Stimulated activated CD4-positive, alpha-beta T cell treated with anti-CD3 and anti-CD28 coated beads, Interleukin-12 subunit alpha, Interleukin-12 subunit beta, amount 100 ng/mL, for 48 hours (primary cell): ENCODE data around the gene CFC1.
"Not testable (repeated sequence)": the region's sequence is repeated elsewhere in the genome, so short reads cannot be mapped to it uniquely, and the experiment has no call there.

Source experiments
- DNase-seq, 3 donors: peaks; one replicate each; pipeline ENCODE4 v3.0.0-alpha.2; 2020; ENCODE audit warnings: low read depth in 2 of 3, low spot score in 1 of 3

The CFC1 gene

GRCh38 chr2:130599393-130599792, at the start of gene CFC1:
Gene CFC1 (minus strand): TSS chr2:130599575. CDS start chr2:130599287, 288 bp downstream.
- DNase-seq: not testable (repeated sequence)

GRCh38 chr2:130641688-130642087, 42.3 kb upstream of the CFC1 start:
- DNase-seq: not testable (repeated sequence)

- DNase-seq: not testable (repeated sequence)
Observed at GRCh38 chr2:130638973-130639372, 39.6 kb upstream of the CFC1 start.

DNA sequence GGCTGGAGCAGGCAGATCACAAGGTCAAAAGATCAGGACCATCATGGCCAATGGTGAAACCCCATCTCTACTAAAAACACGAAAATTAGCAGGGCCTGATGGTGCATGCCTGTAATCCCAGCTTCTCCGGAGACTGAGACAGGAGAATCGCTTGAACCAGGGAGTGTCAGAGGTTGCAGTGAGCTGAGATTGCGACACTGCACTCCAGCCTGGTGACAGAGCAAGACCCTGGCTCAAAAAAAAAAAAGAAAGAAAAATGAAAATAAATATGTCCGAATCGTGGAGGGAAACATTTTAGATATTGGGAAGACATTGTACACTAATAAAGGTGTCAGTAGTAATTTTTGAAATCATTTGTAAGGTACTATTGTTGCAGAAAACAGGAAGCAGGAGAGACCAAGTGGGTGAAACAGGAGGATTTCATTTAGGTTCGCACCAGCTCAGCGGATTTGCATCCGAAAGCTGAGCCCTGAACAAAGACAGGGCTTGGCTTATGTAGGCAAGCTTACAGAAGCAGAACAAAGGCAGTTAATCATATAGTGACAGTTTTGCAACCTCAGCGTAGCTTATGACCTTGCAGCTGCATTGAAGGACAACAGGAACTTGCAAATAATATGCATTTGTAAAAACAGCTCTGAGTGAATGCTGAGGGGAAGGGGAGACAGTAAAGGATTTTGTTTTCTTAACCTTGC, 29.6 kb upstream of the CFC1 start:
- not testable (repeated sequence) for DNase-seq

GRCh38 chr2:130611140-130611539, 11.8 kb upstream of the CFC1 start, which contains the start of gene POTEJ:
Gene POTEJ (plus strand): TSS chr2:130611440. CDS start chr2:130611533, 93 bp downstream.
- DNase-seq: not testable (repeated sequence)

DNA sequence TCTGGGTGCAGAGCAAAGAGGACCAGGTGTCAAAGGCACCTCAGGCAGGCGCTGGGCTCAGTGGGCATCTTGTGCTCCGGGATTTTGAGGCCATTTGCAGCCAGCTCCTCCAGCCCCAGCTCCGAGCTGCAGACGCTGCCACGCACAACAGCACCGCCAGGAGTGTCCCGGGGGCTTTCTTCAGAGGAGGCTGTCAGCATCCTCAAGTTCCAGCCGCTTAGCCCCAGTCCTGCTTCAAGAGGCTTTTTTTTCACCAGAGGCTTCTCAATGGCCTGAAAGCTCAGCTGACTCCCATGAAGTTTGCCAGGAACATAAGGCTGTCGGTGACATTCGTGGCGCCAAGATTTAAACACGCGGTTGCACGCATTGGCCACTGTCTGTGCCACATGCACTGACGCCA, 11.1 kb upstream of the CFC1 start:
- not testable (repeated sequence) for DNase-seq

DNA sequence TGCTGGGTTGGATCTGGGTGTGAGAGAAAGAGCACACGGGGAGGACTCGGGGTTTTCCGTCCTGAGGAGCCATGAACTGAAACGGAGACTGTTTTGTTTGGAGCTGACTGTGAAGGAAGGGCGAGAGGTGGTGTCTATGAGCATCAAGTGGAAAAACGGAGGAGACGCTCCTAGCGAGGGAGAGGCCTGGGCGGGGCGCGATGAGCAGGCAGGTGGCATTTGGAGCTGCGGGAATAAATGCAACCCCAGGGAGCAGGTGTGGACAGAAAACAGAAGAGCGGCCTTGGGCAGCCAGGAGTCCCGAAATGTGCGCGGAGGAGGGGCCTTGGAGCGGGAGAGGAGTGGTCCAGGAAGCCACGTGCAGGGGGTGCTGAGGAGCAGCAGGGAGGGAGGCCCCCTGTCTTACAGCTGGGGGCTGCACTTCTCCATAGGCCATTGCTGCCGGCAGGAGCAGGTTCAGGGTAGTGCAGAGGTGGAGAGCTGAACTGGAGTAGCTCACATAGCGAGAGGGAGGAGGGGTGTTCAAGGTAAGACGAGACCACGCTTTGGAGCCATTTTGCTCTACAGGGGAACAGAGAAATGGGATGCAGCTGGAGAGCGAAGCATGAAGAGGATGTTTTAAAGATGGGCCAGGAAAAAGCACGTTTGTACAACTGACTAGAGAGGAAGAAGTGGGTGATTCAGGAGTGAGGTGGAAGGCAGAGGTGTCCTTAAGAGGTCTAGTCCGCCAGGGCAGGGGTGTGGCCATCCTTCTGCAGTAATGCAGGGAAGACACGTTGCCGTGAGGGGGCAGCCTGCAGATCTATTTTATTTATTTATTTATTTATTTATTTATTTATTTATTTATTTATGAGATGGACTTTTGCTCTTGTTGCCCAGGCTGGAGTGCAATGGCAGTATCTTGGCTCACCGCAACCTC, 9.9 kb upstream of the CFC1 start:
- DNase-seq: not testable (repeated sequence)

GRCh38 chr2:130608276-130609001, 9.1 kb upstream of the CFC1 start:
- not testable (repeated sequence) for DNase-seq

- not testable (repeated sequence) for DNase-seq
Observed at GRCh38 chr2:130601648-130602302, 2.4 kb upstream of the CFC1 start.

GRCh38 chr2:130599926-130600325, 551 bp upstream of the CFC1 start:
- not testable (repeated sequence) for DNase-seq

DNA sequence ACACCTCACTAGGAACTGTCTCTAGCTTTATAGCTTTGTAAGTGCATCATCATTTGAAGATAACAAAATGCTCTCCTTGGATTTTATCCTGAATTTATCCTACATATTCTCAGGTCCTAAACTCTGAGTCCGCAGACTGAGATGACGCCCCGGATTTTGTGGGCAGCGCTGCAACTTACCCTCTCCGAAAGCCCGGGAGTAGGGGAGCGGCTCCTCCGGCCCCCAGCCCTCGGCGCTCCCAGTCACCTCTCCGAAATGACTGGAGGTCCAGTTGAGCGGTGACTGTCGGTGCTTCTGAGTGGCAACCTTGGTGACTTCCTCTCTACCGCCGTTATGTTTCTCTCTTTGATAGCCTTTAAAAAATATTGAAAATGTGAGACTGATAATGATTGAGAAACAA, 912 bp downstream of the CFC1 start:
- not testable (repeated sequence) for DNase-seq

- not testable (repeated sequence) for DNase-seq
Observed at GRCh38 chr2:130597994-130598393, 1.4 kb downstream of the CFC1 start.

DNA sequence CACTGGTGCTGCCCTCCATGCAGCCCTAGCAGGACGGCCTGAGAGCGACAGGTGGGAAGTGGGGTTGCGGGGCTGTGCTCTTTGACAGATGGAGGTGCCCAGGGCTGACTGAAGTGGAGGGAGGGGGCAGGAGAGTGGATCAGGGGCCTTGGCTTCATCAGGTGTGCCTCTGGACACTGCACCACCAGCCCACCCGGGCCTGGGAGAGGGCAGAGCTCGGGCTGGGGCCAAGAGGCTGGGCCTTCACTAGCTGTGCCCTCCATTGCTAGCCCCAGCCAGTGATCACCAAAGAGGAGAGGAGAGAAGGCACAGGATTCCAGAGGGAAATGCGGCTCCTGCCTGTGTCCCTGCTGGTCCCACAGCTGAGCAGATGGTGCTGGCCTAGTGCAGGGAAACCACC, 2.6 kb downstream of the CFC1 start:
- not testable (repeated sequence) for DNase-seq

GRCh38 chr2:130594011-130594410, 5.4 kb downstream of the CFC1 start:
- DNase-seq: not testable (repeated sequence)

- not testable (repeated sequence) for DNase-seq
Observed at GRCh38 chr2:130592791-130593414, 6.5 kb downstream of the CFC1 start.

DNA sequence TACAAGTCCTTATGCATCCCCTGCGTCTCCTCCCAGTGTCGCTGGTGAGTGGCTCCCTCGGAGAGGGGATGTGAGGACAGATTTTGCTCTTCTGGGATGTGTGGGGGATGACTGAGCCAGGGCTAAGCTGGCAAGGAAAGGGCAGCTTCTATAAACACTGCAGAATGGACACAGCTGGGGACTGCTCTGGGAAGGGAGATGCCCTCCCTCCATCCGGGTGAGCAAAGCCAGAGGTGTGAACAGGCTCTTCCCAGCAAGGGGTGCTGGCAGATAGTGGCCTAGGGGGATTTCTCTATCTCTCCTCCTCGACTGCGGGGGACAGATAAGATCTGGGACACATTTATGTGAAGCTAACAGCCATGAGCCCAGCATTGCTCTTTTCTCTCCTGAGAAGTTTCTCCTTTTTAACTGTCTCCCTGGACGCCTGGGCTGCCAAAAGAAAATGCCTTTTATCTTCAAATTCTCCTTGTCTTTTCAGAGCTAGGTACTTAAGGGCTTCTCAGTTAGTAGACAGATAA, 8.5 kb downstream of the CFC1 start:
- not testable (repeated sequence) for DNase-seq

GRCh38 chr2:130590170-130590841, 9.1 kb downstream of the CFC1 start:
- DNase-seq: not testable (repeated sequence)

GRCh38 chr2:130588688-130589458, 10.5 kb downstream of the CFC1 start:
- peak in 2 of 3 donors; percentile 4 to 12 for DNase-seq

GRCh38 chr2:130584726-130585125, 14.6 kb downstream of the CFC1 start:
- DNase-seq: not testable (repeated sequence)
